T-helper 2 cell treated with Interferon-gamma antibody and Interleukin-4, amounts not matched to agents 5 μg/mL and 100 μg/mL, for 36 hours (primary cell): ENCODE data around the gene TTC27.

Experiments
- DNase-seq: peaks from one replicate; pipeline ENCODE4 v3.0.0; 2021; ENCODE audit warnings: low spot score
- H3K27ac Mint-ChIP-seq: one replicate; pipeline ENCODE4 v1.8.0; 2021; ENCODE audit warnings: mild to moderate bottlenecking, mixed read lengths
- H3K27me3 Mint-ChIP-seq: one replicate; pipeline ENCODE4 v1.8.0; 2021; ENCODE audit warnings: low read depth, mixed read lengths
- H3K36me3 Mint-ChIP-seq: one replicate; pipeline ENCODE4 v1.8.0; 2021; ENCODE audit warnings: low read depth, mixed read lengths
- H3K4me1 Mint-ChIP-seq: one replicate; pipeline ENCODE4 v1.8.0; 2021; ENCODE audit warnings: low read depth, mixed read lengths
- H3K4me3 Mint-ChIP-seq: one replicate; pipeline ENCODE4 v1.8.0; 2022; ENCODE audit warnings: mild to moderate bottlenecking, moderate library complexity, mixed read lengths
- H3K9me3 Mint-ChIP-seq: one replicate; pipeline ENCODE4 v1.8.0; 2021; ENCODE audit warnings: mixed read lengths

Gene TTC27

GRCh38 chr2:32802877-32803276 is 175.0 kb downstream of the TTC27 start:
- no peak for DNase-seq
- H3K27me3 Mint-ChIP-seq = no peaks in the 10 kb centered on the region
- H3K4me3 Mint-ChIP-seq = no peak overlapping the region
- no peaks in the 10 kb centered on the region for H3K9me3 Mint-ChIP-seq
- no peak overlapping the region for H3K27ac Mint-ChIP-seq
- H3K36me3 Mint-ChIP-seq = no peaks in the 10 kb centered on the region
- H3K4me1 Mint-ChIP-seq = no peaks in the 10 kb centered on the region

DNA sequence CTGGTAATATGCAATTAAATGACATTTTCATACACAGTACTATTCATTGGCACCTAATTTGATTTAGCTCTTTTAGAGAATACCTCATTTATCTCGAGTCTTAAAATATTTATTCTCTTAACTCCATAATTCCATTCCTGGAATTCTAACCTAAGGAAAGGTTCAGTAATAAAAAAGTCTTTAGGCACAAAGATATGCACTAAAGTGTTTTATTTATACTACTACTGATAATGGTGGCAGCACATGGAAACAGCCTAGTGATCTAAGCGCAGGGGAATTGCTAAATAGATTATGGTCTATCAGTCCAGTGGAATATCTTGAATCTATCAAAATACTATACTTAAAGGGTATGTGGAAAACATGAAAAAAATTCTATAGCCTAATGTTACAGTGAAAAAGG is 176.4 kb downstream of the TTC27 start:
- H3K27ac Mint-ChIP-seq = no peak overlapping the region
- no peak for DNase-seq
- H3K4me1 Mint-ChIP-seq = no peaks in the 10 kb centered on the region
- no peak overlapping the region for H3K4me3 Mint-ChIP-seq
- peaks cover 5% of the 10 kb centered on the region for H3K36me3 Mint-ChIP-seq
- H3K9me3 Mint-ChIP-seq = no peaks in the 10 kb centered on the region
- H3K27me3 Mint-ChIP-seq = no peaks in the 10 kb centered on the region

DNA sequence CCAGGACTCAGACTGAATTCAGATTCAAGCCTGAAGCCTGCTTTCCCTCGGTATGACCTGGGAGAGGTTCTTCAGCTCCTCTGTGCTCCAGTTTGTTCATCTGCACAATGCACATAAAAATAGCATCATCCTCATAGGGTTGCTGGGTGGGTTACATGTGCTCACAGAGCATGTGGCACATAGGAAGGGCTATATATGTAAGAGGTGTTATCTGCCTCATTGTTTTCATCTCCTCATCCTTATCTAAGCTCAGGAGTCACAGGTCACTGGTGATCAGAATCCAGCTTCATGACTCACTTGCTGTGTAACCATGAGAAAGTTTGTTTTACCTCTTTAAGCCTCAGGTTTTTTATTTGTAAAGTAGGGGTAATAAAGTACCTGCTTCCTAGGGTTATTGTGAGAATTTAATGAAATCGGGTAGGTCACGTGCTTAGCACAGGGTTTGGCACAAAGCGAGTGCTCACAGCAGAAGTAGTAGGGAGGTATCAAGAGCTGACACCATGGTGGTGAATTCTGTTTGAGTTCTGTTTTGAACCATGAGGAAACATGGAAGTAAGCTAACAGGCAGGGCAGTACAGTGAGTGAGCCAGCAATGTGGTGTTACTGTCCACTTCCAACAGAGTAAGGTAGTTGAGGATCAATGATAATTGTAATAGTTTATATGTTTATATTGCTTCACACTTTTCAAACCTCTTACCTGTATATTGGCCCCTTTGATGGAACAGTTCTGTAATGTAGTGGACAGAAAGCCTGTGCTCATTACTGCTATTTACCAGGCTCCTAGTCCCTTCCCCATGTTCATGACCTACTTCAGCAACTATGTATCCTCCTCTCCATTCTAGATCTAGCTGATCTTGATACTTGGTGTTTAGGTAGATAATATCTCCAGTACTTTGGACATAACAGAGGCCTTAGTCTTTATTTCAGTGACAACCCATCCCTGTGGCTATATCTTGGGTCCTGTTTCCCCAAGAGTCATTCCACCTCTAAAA is 177.6 kb downstream of the TTC27 start:
- H3K27ac Mint-ChIP-seq = no peak overlapping the region

GRCh38 chr2:32806857-32807256 is 179.0 kb downstream of the TTC27 start:
- no peak overlapping the region for H3K27ac Mint-ChIP-seq
- DNase-seq = no peak
- no peaks in the 10 kb centered on the region for H3K27me3 Mint-ChIP-seq
- H3K36me3 Mint-ChIP-seq = peaks cover 16% of the 10 kb centered on the region
- H3K9me3 Mint-ChIP-seq = no peaks in the 10 kb centered on the region
- peaks cover 1% of the 10 kb centered on the region for H3K4me1 Mint-ChIP-seq
- H3K4me3 Mint-ChIP-seq = no peak overlapping the region

More for the DNA sequence above, 177.6 kb downstream of the TTC27 start:
- Mint-ChIP-seq H3K27me3 (no peaks in the 10 kb centered on the region), H3K4me3 (no peak overlapping the region), H3K4me1 (no peaks in the 10 kb centered on the region), H3K36me3 (peaks cover 8% of the 10 kb centered on the region), H3K9me3 (no peaks in the 10 kb centered on the region)
- DNase-seq = no peak

DNA sequence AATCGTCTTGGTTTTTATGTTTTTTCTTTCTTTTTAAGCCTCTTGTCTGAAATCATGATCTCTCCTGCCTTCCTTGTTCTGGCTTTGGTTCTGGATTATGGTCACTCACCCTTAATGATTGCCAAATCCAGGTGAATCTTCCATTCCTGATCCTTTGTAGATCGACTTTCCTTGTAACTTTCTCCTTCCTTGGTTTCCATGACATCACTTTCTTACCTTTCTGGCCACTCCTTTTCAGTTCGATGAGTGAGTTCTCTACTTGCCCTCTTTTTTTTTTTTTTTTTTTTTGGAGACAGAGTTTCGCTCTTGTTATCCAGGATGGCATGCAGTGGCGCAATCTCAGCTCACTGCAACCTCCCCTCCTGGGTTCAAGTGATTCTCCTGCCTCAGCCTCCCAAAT is 179.8 kb downstream of the TTC27 start:
- H3K9me3 Mint-ChIP-seq = no peaks in the 10 kb centered on the region
- DNase-seq = no peak
- no peak overlapping the region for H3K4me3 Mint-ChIP-seq
- no peak overlapping the region for H3K27ac Mint-ChIP-seq
- no peaks in the 10 kb centered on the region for H3K27me3 Mint-ChIP-seq
- H3K4me1 Mint-ChIP-seq = peaks cover 1% of the 10 kb centered on the region
- H3K36me3 Mint-ChIP-seq = peaks cover 16% of the 10 kb centered on the region

DNA sequence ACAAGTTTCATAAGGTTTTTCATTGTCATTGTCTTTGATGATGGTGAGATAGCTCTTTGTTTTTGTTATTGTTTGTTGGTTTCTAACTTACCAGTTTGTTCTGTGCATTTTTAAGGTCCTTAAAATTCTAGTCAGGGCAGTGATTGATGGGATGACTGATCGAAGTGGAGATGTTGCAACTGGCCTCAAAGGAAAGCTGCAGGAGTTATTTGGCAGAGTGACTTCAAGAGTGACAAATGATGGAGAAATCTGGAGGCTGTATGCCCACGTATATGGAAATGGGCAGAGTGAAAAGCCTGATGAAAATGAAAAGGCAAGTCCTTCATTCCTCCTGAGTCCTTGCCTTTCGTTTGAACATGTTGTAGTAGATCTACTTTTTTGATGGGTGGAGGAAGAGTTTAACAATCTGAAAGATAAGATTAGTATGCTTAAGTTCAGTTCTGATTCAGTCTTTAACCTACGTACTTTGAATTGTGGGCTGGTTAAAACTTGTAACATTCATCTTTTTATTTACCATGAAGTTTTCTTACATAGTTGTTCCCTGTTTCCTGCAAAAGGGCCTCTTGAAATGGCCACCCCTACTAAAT is 183.2 kb downstream of the TTC27 start:
- DNase-seq = no peak
- Mint-ChIP-seq H3K4me3 (no peak overlapping the region), H3K36me3 (peaks cover 16% of the 10 kb centered on the region), H3K27me3 (no peaks in the 10 kb centered on the region), H3K9me3 (no peaks in the 10 kb centered on the region), H3K27ac (no peak overlapping the region), H3K4me1 (peaks cover 1% of the 10 kb centered on the region)

- DNase-seq = no peak
- Mint-ChIP-seq H3K4me1 (peaks cover 1% of the 10 kb centered on the region), H3K27ac (no peak overlapping the region), H3K4me3 (no peak overlapping the region), H3K36me3 (peaks cover 16% of the 10 kb centered on the region), H3K27me3 (no peaks in the 10 kb centered on the region), H3K9me3 (no peaks in the 10 kb centered on the region)
Observed at GRCh38 chr2:32811696-32812095, 183.8 kb downstream of the TTC27 start.

DNA sequence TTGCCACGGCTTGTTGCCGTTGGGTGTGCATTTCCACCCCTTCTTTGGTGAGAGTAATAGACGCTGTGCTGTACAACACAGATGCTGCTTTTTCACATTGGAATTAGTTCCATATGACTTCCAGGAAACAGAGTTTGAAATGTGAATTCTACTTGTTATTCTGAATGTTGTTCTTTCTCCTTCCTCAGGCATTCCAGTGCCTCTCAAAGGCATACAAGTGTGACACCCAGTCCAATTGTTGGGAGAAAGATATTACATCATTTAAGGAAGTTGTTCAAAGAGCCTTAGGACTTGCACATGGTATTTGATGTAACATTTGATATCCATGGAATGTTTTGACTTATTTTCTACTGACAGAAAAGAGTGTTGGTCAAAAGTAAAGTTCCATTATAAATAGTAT is 184.5 kb downstream of the TTC27 start:
- H3K27ac Mint-ChIP-seq = no peak overlapping the region
- peaks cover 16% of the 10 kb centered on the region for H3K36me3 Mint-ChIP-seq

DNA sequence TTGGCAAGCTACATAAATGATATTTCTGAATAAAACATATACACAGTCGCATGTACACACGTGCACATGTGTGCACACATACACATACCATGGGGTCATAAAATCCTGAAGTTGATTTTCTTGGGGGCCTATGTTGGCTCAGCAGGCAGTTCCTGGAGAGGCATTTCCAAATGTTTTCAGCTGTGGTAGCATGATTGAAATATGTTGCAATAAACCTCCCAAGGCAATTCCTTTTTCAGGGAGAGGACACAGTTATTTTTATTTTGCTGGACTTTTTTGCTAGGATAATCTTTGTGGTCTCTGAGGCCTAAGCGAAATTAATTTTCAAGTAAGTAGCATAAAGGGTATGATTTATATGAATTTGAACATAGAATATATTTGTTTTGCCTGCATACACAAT is 192.2 kb downstream of the TTC27 start:
- no peak for DNase-seq
- no peak overlapping the region for H3K27ac Mint-ChIP-seq
- no peak overlapping the region for H3K4me3 Mint-ChIP-seq
- no peaks in the 10 kb centered on the region for H3K27me3 Mint-ChIP-seq
- H3K4me1 Mint-ChIP-seq = no peaks in the 10 kb centered on the region
- H3K9me3 Mint-ChIP-seq = no peaks in the 10 kb centered on the region
- no peaks in the 10 kb centered on the region for H3K36me3 Mint-ChIP-seq

More for the DNA sequence above, 184.5 kb downstream of the TTC27 start:
- H3K4me1 Mint-ChIP-seq = peaks cover 1% of the 10 kb centered on the region
- no peak overlapping the region for H3K4me3 Mint-ChIP-seq
- H3K9me3 Mint-ChIP-seq = no peaks in the 10 kb centered on the region
- DNase-seq = no peak
- H3K27me3 Mint-ChIP-seq = no peaks in the 10 kb centered on the region

DNA sequence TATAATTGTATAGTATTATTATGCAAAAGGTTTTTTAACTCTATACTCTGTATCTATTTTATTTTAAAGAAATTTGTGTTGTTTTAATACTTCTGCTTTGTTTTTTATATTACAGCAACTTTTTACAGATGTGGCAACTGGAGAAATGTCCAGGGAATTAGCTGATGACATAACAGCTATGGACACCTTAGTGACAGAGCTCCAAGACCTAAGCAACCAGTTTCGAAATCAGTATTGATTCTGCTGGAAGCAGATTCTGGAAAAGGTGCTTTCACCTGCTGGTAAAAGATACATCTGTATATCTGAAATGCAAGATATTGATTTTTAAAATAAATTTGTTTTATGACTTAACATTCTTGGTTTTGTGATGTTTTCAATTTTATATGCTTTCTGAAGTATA is 192.9 kb downstream of the TTC27 start:
- DNase-seq = no peak
- H3K9me3 Mint-ChIP-seq = no peaks in the 10 kb centered on the region
- H3K36me3 Mint-ChIP-seq = no peaks in the 10 kb centered on the region
- H3K4me3 Mint-ChIP-seq = no peak overlapping the region
- H3K27ac Mint-ChIP-seq = no peak overlapping the region
- no peaks in the 10 kb centered on the region for H3K27me3 Mint-ChIP-seq
- H3K4me1 Mint-ChIP-seq = no peaks in the 10 kb centered on the region

GRCh38 chr2:32824070-32824809 is 196.4 kb downstream of the TTC27 start:
- DNase-seq = no peak
- no peaks in the 10 kb centered on the region for H3K27me3 Mint-ChIP-seq
- no peak overlapping the region for H3K4me3 Mint-ChIP-seq
- H3K27ac Mint-ChIP-seq = no peak overlapping the region
- no peaks in the 10 kb centered on the region for H3K4me1 Mint-ChIP-seq
- no peaks in the 10 kb centered on the region for H3K9me3 Mint-ChIP-seq
- no peaks in the 10 kb centered on the region for H3K36me3 Mint-ChIP-seq

DNA sequence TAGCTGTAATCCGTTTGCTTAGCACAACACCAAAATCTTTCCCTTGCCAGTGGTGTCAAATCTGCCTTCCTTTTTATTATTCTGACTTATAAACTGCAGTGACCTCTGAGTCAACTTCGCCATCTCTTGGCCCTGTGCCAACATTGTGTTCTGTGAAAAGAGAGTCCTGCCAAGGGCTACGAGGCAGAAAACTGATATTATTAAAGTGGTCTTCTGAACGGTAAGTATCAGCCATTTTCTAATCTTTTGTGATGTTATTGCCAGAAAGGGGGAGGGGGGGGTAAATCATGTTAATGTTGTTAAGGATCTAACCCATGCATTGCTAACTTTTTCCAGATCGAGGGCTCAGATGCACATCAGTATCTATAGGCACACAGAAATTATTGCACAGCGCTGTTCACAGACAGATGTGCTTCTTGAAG is 197.5 kb downstream of the TTC27 start:
- H3K27ac Mint-ChIP-seq = no peak overlapping the region
- DNase-seq = no peak
- H3K9me3 Mint-ChIP-seq = no peaks in the 10 kb centered on the region
- no peaks in the 10 kb centered on the region for H3K27me3 Mint-ChIP-seq
- no peaks in the 10 kb centered on the region for H3K36me3 Mint-ChIP-seq
- no peaks in the 10 kb centered on the region for H3K4me1 Mint-ChIP-seq
- no peak overlapping the region for H3K4me3 Mint-ChIP-seq

GRCh38 chr2:32830196-32830595 is 202.3 kb downstream of the TTC27 start:
- no peak for DNase-seq
- no peak overlapping the region for H3K27ac Mint-ChIP-seq
- H3K27me3 Mint-ChIP-seq = no peaks in the 10 kb centered on the region
- peaks cover 3% of the 10 kb centered on the region for H3K4me1 Mint-ChIP-seq
- H3K9me3 Mint-ChIP-seq = no peaks in the 10 kb centered on the region
- H3K36me3 Mint-ChIP-seq = no peaks in the 10 kb centered on the region
- no peak overlapping the region for H3K4me3 Mint-ChIP-seq

- peaks cover 6% of the 10 kb centered on the region for H3K4me1 Mint-ChIP-seq
- H3K9me3 Mint-ChIP-seq = no peaks in the 10 kb centered on the region
- no peak for DNase-seq
- H3K36me3 Mint-ChIP-seq = no peaks in the 10 kb centered on the region
- H3K27me3 Mint-ChIP-seq = no peaks in the 10 kb centered on the region
- H3K4me3 Mint-ChIP-seq = no peak overlapping the region
- H3K27ac Mint-ChIP-seq = no peak overlapping the region
Observed at GRCh38 chr2:32832821-32833220, 205.0 kb downstream of the TTC27 start.
